ENCODE measurements around the gene ANKRD17.
"Not testable (repeated sequence)": the region's sequence is repeated elsewhere in the genome, so short reads cannot be mapped to it uniquely, and the experiment has no call there.

Gene ANKRD17

DNA sequence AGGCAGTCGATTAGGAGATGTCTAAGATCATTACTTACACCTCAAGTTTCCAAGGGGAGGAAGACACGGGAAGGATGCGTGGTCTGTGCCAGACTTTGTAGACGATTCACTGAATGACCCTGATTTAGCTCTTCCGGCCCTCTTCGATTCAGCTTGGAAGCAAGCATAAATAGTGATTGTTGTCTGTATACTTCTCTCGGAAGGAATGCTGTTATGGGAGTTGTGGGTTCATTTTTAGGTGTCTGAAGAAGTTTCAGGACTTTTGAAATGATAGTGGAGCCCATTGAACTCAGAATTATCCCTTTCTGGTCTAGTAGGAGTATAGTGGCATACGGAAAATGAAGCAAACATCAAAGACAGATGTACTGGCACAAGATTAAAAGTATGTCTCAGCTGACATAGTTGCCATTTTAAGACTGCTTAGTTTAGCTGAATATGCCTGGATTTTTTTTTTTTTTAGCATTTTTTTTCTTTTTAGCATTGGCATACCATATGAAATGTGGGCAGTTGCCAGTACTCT is 1.0 kb upstream of the ANKRD17 start:
- TF ChIP-seq, protein P1, sequence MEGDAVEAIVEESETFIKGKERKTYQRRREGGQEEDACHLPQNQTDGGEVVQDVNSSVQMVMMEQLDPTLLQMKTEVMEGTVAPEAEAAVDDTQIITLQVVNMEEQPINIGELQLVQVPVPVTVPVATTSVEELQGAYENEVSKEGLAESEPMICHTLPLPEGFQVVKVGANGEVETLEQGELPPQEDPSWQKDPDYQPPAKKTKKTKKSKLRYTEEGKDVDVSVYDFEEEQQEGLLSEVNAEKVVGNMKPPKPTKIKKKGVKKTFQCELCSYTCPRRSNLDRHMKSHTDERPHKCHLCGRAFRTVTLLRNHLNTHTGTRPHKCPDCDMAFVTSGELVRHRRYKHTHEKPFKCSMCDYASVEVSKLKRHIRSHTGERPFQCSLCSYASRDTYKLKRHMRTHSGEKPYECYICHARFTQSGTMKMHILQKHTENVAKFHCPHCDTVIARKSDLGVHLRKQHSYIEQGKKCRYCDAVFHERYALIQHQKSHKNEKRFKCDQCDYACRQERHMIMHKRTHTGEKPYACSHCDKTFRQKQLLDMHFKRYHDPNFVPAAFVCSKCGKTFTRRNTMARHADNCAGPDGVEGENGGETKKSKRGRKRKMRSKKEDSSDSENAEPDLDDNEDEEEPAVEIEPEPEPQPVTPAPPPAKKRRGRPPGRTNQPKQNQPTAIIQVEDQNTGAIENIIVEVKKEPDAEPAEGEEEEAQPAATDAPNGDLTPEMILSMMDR (IDR thresholded peaks at IDR 0.05) = no peak
- H3K4me3 ChIP-seq (ENCODE audit: low read depth in 1 of 2, low read length in 1 of 2) = peak overlapping the region; percentile 80 to 81
- no peaks in the 10 kb centered on the region for H3K27me3 ChIP-seq
- peak overlapping the region; percentile 97 for H3K27ac ChIP-seq
- peaks cover 24 to 30% of the 10 kb centered on the region in 2 experiments for H3K4me1 ChIP-seq (ENCODE audit: control insufficient read depth in 1 of 2, insufficient read depth in 1 of 2, low read depth in 1 of 2, low read length in 1 of 2)
- no peaks in the 10 kb centered on the region for H3K9me3 ChIP-seq
- no peaks in the 10 kb centered on the region for H3K36me3 ChIP-seq

DNA sequence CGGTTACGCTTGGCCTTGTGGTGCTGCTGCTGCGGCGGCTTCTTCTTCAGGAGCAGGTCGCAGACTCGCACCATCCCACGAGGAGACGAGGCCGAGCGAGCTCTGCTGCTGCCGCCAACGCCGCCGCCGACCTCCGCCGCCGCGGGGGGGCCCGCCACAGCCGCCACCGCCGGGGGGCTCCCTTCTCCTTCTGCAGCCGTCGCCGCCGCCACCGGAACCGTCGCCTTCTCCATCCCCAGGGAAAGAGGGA is 237 bp downstream of the ANKRD17 start:
- peak overlapping the region; percentile 80 to 81 for H3K4me3 ChIP-seq (ENCODE audit: low read depth in 1 of 2, low read length in 1 of 2)
- peak overlapping the region; percentile 97 for H3K27ac ChIP-seq
- peaks cover 24 to 30% of the 10 kb centered on the region in 2 experiments for H3K4me1 ChIP-seq (ENCODE audit: control insufficient read depth in 1 of 2, insufficient read depth in 1 of 2, low read depth in 1 of 2, low read length in 1 of 2)
- no peaks in the 10 kb centered on the region for H3K36me3 ChIP-seq
- H3K27me3 ChIP-seq = no peaks in the 10 kb centered on the region
- H3K9me3 ChIP-seq = no peaks in the 10 kb centered on the region
- TF ChIP-seq, protein P1 (IDR thresholded peaks at IDR 0.05) = no peak

DNA sequence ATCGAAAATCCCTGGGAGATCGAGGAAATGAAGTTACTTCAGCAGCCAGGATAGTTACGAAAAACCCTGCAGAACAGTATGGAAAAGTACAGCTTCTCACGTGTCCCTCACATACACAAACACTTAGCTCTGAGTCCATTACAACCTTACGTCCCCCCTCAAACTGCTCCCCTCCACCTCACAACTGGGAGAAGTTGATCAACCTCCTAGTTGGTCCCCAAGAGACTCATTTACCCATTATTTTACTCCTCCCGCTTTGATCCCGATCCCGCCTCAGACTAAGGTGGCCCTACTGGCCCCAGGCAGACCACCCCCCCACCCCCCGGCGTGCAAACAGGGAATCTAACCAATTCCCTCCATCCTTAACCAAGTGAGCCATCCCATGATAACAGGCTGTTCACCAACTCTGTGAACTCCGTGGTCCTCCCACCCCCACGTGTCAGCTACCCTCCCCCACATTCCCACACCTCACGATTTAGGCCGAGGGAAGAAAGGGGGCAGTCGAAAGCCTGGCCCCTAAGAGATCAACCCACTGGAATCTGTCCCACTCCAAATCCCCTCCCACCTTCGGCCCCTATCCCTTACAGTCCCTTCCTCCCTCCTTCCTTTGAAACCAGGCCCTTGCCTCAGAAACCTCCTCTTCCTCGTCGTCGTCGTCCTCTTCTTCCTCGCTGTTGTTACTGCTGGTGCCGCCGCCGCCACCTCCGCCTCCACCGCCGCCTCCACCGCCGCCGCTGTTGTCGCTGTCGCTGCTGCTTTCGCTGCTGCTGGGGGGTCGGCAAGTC is 755 bp downstream of the ANKRD17 start:
- TF ChIP-seq, protein P1 (IDR thresholded peaks at IDR 0.05) = no peak
- H3K9me3 ChIP-seq = no peaks in the 10 kb centered on the region
- peak overlapping the region; percentile 80 to 81 for H3K4me3 ChIP-seq (ENCODE audit: low read depth in 1 of 2, low read length in 1 of 2)
- no peaks in the 10 kb centered on the region for H3K36me3 ChIP-seq
- no peaks in the 10 kb centered on the region for H3K27me3 ChIP-seq
- H3K27ac ChIP-seq = peak overlapping the region; percentile 97
- peaks cover 24 to 30% of the 10 kb centered on the region in 2 experiments for H3K4me1 ChIP-seq (ENCODE audit: control insufficient read depth in 1 of 2, insufficient read depth in 1 of 2, low read depth in 1 of 2, low read length in 1 of 2)

DNA sequence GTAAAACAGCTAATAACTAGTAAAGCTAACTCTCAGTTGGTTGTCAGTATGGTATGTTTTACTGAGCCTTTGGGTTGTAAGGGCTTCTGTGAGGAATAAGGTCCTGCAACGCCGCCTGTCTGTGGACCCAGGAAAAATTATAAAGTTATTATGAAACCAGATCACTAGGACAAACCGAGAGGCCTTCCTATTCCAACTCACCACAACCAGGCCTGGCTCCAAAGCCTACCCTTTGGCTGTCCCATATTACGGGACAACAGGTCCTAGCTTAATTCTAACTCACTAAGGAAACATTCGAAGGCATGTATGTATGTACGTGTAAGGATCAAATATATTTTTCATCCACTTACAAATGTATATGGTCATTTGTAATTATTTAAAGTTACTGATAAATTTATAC is 1.4 kb downstream of the ANKRD17 start:
- peak overlapping the region; percentile 80 to 81 for H3K4me3 ChIP-seq (ENCODE audit: low read depth in 1 of 2, low read length in 1 of 2)

DNA sequence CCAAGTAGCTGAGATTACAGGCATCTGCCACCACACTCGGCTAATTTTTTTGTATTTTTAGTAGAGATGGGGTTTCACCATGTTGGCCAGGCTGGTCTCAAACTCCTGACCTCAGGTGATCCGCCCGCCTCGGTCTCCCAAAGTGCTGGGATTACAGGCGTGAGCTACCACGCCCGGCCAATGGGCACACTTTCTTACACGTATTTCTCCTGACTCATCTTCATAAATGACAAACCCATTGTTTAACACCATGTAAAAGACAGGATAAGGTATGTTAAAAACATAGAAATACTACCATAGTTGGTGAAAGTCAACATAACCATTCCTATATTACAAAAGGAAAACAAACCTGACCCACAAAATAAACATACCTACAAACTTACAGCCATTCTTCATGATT is 2.8 kb downstream of the ANKRD17 start:
- H3K4me1 ChIP-seq (ENCODE audit: control insufficient read depth in 1 of 2, insufficient read depth in 1 of 2, low read depth in 1 of 2, low read length in 1 of 2) = peaks cover 24 to 30% of the 10 kb centered on the region in 2 experiments
- H3K27ac ChIP-seq; H3K4me3 ChIP-seq (ENCODE audit: low read depth in 1 of 2, low read length in 1 of 2); H3K27me3 ChIP-seq; H3K9me3 ChIP-seq; H3K36me3 ChIP-seq: not testable (repeated sequence)

More for the DNA sequence above, 1.4 kb downstream of the ANKRD17 start:
- Histone ChIP-seq H3K27me3 (no peaks in the 10 kb centered on the region), H3K9me3 (no peaks in the 10 kb centered on the region), H3K36me3 (no peaks in the 10 kb centered on the region), H3K4me1 (ENCODE audit: control insufficient read depth in 1 of 2, insufficient read depth in 1 of 2, low read depth in 1 of 2, low read length in 1 of 2) (peaks cover 24 to 30% of the 10 kb centered on the region in 2 experiments), H3K27ac (peak overlapping the region; percentile 97)
- TF ChIP-seq, protein P1 (IDR thresholded peaks at IDR 0.05) = peak; percentile 47

DNA sequence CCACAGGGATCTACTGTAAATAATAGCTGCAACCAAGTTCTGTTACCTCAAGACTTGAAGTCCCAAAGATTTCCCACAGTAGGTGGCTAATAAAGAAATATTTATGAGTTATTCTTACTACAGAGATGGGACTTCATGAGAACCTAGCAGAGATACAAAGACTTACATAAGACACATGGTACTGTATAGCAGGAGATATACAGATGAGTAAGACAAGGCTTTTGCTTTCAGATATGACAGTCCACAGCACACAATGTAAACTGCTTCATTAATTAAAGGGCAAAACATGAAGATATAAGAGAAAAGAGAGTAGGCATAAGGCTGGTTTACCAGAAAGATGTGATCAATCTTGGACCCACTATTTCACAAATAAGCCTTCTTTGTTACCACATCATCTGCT is 6.6 kb downstream of the ANKRD17 start:
- TF ChIP-seq, protein P1 (IDR thresholded peaks at IDR 0.05) = no peak
- Histone ChIP-seq H3K4me3 (ENCODE audit: low read depth in 1 of 2, low read length in 1 of 2) (no peak overlapping the region), H3K4me1 (ENCODE audit: control insufficient read depth in 1 of 2, insufficient read depth in 1 of 2, low read depth in 1 of 2, low read length in 1 of 2) (peaks cover 6 to 9% of the 10 kb centered on the region in 2 experiments), H3K27me3 (no peaks in the 10 kb centered on the region), H3K27ac (no peak overlapping the region), H3K36me3 (no peaks in the 10 kb centered on the region), H3K9me3 (no peaks in the 10 kb centered on the region)

Measured in neutrophil (primary cell).